GM10266 (cell line): ENCODE measurements around the gene ABCC11.

Experiments used
- DNase-seq: peaks from one replicate; pipeline ENCODE4 v3.0.0; 2012; ENCODE audit errors: extremely low spot score
- CTCF ChIP-seq: IDR thresholded peaks from 2 replicates; pipeline ENCODE4 v1.5.1; 2012; ENCODE audit warnings: mild to moderate bottlenecking, low read depth; ENCODE audit not compliant: control insufficient read depth, insufficient read depth; ENCODE audit errors: missing control alignments

Gene ABCC11

DNA sequence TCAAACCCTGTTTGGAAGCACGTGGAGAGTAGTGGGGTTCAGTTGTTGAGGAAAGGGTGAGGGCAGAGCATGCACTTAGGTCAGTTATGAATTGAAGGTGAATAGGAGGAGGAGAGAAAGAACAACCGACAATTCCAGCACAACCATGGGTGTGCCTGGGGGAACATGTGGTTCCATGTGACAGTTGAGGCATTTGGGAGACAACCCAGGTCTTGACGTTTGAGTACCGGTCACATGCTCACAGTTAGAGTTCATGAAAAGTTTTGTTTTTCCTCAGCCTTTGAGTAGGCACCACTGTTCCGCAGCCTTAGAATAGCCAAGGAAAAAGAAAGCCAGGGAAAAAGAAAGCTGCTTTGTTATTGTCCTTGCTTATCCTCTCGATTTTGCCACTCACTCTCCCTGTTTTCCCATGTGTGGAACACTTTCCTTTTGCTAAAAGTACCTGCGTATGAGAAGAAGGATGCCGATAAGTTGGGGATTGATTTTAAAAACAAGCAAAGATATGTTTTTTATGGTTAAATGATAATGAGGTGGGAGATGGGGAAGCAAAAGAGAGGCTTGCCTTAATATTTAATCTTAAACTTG, 25.6 kb upstream of the ABCC11 start:
- no peak for TF ChIP-seq CTCF
- DNase-seq = no peak

GRCh38 chr16:48271728-48272127, 24.4 kb upstream of the ABCC11 start:
- no peak for TF ChIP-seq CTCF

DNA sequence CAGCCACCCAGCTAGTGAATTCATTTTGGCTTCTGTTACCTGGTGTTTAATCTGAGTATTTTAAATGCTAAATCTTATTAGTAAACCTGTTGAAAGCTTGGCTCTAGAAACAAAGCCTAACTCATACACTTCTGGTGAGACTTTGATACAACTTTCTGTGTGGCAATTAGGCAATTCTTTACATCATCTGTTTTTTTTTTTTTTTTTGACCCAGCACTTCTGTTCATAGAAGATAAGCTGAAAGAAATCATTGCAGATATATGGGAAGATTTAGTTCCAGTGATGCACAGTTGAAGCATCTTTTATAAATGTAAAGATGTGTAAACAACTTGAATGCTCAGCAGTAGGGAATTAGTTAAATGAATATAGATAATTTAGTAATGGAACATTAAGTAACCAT, 21.7 kb upstream of the ABCC11 start:
- TF ChIP-seq CTCF = no peak
- no peak for DNase-seq

More at GRCh38 chr16:48271728-48272127, 24.4 kb upstream of the ABCC11 start:
- DNase-seq = no peak

DNA sequence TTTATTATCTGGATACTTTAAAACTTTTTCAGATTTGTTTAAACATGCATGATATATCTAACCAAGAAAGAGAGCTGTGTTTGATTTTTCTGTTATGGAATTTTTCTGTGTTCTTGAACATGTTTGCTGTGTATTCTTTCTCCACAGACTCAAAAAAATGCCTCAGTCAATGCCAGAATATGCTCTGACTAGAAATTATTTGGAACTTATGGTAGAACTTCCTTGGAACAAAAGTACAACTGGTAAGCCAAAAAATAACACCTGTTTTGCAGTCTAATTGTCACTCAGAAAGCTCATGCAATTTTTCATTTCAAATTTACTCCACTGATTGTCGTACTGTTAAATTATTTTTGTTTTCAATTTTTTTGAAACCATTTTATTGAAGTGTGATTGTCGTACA, 15.3 kb upstream of the ABCC11 start:
- TF ChIP-seq CTCF = no peak
- DNase-seq = no peak

DNA sequence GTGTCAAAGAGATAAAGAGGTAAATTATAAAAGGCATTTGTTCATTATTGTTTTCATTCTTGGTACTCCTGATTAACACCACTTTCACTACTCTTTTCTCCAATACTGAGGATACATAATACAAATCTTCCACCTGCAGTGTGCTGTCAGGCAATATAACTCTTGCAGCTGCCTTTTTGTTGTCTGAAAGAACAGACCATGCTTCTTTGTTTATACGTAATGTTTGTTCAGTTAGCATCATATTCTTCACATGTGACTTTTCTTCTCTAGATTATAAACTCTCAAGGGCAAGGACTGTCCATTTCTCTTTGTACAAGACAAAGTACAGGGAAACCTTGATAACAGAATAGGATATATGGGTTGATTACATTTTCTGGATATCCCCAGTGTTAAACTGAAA, 14.2 kb upstream of the ABCC11 start:
- DNase-seq = no peak
- no peak for TF ChIP-seq CTCF

- TF ChIP-seq CTCF = no peak
- no peak for DNase-seq
These were observed 9.3 kb upstream of the ABCC11 start for GRCh38 chr16:48256579-48257177.

GRCh38 chr16:48252013-48252412, 4.7 kb upstream of the ABCC11 start:
- DNase-seq = no peak

More at GRCh38 chr16:48252013-48252412, 4.7 kb upstream of the ABCC11 start:
- TF ChIP-seq CTCF = no peak
